Mesodermal cell (in vitro differentiated cells): ENCODE data around the gene DCDC2C.

Experiments
- H3K27ac ChIP-seq: 2 replicates; pipeline ENCODE4 v1.7.0; 2013; ENCODE audit warnings: mild to moderate bottlenecking, low read depth, low read length, moderate library complexity; ENCODE audit not compliant: severe bottlenecking
- H3K36me3 ChIP-seq: 2 replicates; pipeline ENCODE4 v1.7.1; 2013; ENCODE audit warnings: mild to moderate bottlenecking, low read length, moderate library complexity; ENCODE audit not compliant: control insufficient read depth, insufficient read depth
- H3K4me1 ChIP-seq: one replicate; pipeline ENCODE4 v1.7.1; 2013; ENCODE audit warnings: mild to moderate bottlenecking, low read length; ENCODE audit not compliant: insufficient read depth, control insufficient read depth, poor library complexity, severe bottlenecking
- H3K4me3 ChIP-seq: 2 replicates; pipeline ENCODE4 v1.7.0; 2013; ENCODE audit warnings: low read length, control low read depth, mild to moderate bottlenecking; ENCODE audit not compliant: insufficient read depth, poor library complexity, severe bottlenecking; ENCODE audit errors: extremely low read depth
- H3K9me3 ChIP-seq: 2 replicates; pipeline ENCODE4 v1.7.1; 2013; ENCODE audit warnings: mild to moderate bottlenecking, low read length, moderate library complexity; ENCODE audit not compliant: control insufficient read depth
- WGBS, 2 experiments: methylation state at CpG; one replicate each; pipeline ENCODE4 v1.1.5; 2013; ENCODE audit warnings: missing lambda C conversion rate in 2 of 2; ENCODE audit not compliant: insufficient coverage in 2 of 2; 5-methylcytosine and 5-hydroxymethylcytosine counted together

DCDC2C gene

GRCh38 chr2:3774336-3774735, 71.0 kb downstream of the DCDC2C start:
- H3K9me3 ChIP-seq, result no peaks in the 10 kb centered on the region
- H3K36me3 ChIP-seq, result no peaks in the 10 kb centered on the region
- H3K4me1 ChIP-seq, result no peaks in the 10 kb centered on the region
- H3K27ac ChIP-seq, result no peak overlapping the region
- 89 to 90% methylated on average over 10 to 12 of the region's 12 CpGs for WGBS, 2 experiments
- no peak overlapping the region for H3K4me3 ChIP-seq

- no peak overlapping the region for H3K27ac ChIP-seq
- H3K4me1 ChIP-seq, result no peaks in the 10 kb centered on the region
- WGBS, 2 experiments, result 93% methylated on average over 9 to 10 of the region's 10 CpGs
- H3K9me3 ChIP-seq, result no peaks in the 10 kb centered on the region
- no peaks in the 10 kb centered on the region for H3K36me3 ChIP-seq
- no peak overlapping the region for H3K4me3 ChIP-seq
Measured at GRCh38 chr2:3776311-3776710, 72.9 kb downstream of the DCDC2C start.

- no peaks in the 10 kb centered on the region for H3K9me3 ChIP-seq
- no peak overlapping the region for H3K4me3 ChIP-seq
- 86 to 98% methylated on average over 1 to 6 of the region's 11 CpGs for WGBS, 2 experiments
- no peak overlapping the region for H3K27ac ChIP-seq
- H3K4me1 ChIP-seq, result no peaks in the 10 kb centered on the region
- no peaks in the 10 kb centered on the region for H3K36me3 ChIP-seq
Measured at GRCh38 chr2:3777966-3778365, 74.6 kb downstream of the DCDC2C start.

- Histone ChIP-seq H3K9me3 (no peaks in the 10 kb centered on the region), H3K4me3 (no peak overlapping the region), H3K4me1 (no peaks in the 10 kb centered on the region), H3K27ac (no peak overlapping the region), H3K36me3 (no peaks in the 10 kb centered on the region)
- 86 to 87% methylated on average over 21 to 22 of the region's 24 CpGs for WGBS, 2 experiments
Measured at GRCh38 chr2:3778851-3779495, 75.6 kb downstream of the DCDC2C start.

GRCh38 chr2:3779496-3780049, 76.2 kb downstream of the DCDC2C start:
- 83 to 97% methylated on average over 3 to 10 of the region's 10 CpGs for WGBS, 2 experiments
- Histone ChIP-seq H3K4me1 (no peaks in the 10 kb centered on the region), H3K36me3 (no peaks in the 10 kb centered on the region), H3K9me3 (no peaks in the 10 kb centered on the region), H3K27ac (no peak overlapping the region), H3K4me3 (no peak overlapping the region)

GRCh38 chr2:3780477-3781402, 77.4 kb downstream of the DCDC2C start:
- no peaks in the 10 kb centered on the region for H3K36me3 ChIP-seq
- no peaks in the 10 kb centered on the region for H3K9me3 ChIP-seq
- 58 to 88% methylated on average over 6 to 11 of the region's 23 CpGs for WGBS, 2 experiments
- no peaks in the 10 kb centered on the region for H3K4me1 ChIP-seq
- no peak overlapping the region for H3K4me3 ChIP-seq
- H3K27ac ChIP-seq, result no peak overlapping the region

GRCh38 chr2:3784731-3785130, 81.4 kb downstream of the DCDC2C start:
- WGBS, 2 experiments, result 72 to 83% methylated on average over 2 of the region's 4 CpGs
- no peak overlapping the region for H3K27ac ChIP-seq
- H3K4me1 ChIP-seq, result no peaks in the 10 kb centered on the region
- no peaks in the 10 kb centered on the region for H3K36me3 ChIP-seq
- no peaks in the 10 kb centered on the region for H3K9me3 ChIP-seq
- H3K4me3 ChIP-seq, result no peak overlapping the region

GRCh38 chr2:3785220-3785889, 82.0 kb downstream of the DCDC2C start:
- Histone ChIP-seq H3K36me3 (no peaks in the 10 kb centered on the region), H3K4me3 (no peak overlapping the region), H3K27ac (no peak overlapping the region), H3K4me1 (no peaks in the 10 kb centered on the region), H3K9me3 (no peaks in the 10 kb centered on the region)
- 78 to 88% methylated on average over 12 to 14 of the region's 15 CpGs for WGBS, 2 experiments

GRCh38 chr2:3785890-3786273, 82.5 kb downstream of the DCDC2C start:
- no peaks in the 10 kb centered on the region for H3K9me3 ChIP-seq
- H3K4me3 ChIP-seq, result no peak overlapping the region
- no peaks in the 10 kb centered on the region for H3K36me3 ChIP-seq
- 81 to 87% methylated on average over 5 to 7 of the region's 10 CpGs for WGBS, 2 experiments
- no peaks in the 10 kb centered on the region for H3K4me1 ChIP-seq
- no peak overlapping the region for H3K27ac ChIP-seq

GRCh38 chr2:3787768-3788167, 84.4 kb downstream of the DCDC2C start:
- no peaks in the 10 kb centered on the region for H3K4me1 ChIP-seq
- no peaks in the 10 kb centered on the region for H3K9me3 ChIP-seq
- no peak overlapping the region for H3K4me3 ChIP-seq
- H3K27ac ChIP-seq, result no peak overlapping the region
- H3K36me3 ChIP-seq, result no peaks in the 10 kb centered on the region
